GM18505 (cell line): ENCODE data around the gene DACH1.
"Not testable (repeated sequence)": the region's sequence is repeated elsewhere in the genome, so short reads cannot be mapped to it uniquely, and the experiment has no call there.

Experiments used
- ATAC-seq: cut with Tn5 transposase; IDR thresholded peaks from one replicate; pipeline ENCODE4 v1.9.1; 2021; ENCODE audit not compliant: unreplicated experiment
- POLR2A ChIP-seq: IDR thresholded peaks from 4 replicates; pipeline ENCODE4 v1.6.1; 2011; ENCODE audit warnings: borderline replicate concordance; ENCODE audit not compliant: insufficient read depth, insufficient read length; ENCODE audit errors: extremely low read depth

The DACH1 gene

DNA sequence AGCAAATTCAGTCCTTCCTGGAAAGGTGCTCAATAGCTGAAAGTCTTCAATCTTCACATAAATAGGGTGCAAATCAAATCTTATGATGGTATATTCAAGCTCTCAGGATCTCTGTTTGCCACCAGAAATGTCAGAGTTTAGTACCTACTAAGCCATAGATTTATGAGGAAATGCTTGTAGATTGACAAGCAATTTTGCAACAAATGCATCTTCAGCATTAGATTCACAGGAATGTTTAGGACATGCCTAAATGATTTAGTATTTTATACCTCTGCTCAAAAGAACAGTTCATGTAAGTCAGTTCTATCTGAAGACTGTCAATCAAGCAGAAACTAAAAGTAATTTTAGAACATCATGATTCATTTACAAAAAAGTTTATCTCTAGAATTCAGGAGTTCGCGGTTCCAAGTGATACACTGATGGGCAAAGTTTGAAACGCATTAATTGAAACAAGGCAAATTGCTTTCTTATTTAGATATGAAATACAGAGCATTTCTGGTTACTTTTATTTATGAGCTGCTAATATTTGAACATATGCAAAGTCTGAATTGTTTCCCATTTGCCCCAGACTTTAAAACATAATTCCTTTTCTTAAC lies 65.7 kb downstream of the DACH1 start:
- ATAC-seq = no peak
- no peak for TF ChIP-seq POLR2A

- no peak for TF ChIP-seq POLR2A
- no peak for ATAC-seq
These were observed 67.7 kb downstream of the DACH1 start for GRCh38 chr13:71799324-71799723.

DNA sequence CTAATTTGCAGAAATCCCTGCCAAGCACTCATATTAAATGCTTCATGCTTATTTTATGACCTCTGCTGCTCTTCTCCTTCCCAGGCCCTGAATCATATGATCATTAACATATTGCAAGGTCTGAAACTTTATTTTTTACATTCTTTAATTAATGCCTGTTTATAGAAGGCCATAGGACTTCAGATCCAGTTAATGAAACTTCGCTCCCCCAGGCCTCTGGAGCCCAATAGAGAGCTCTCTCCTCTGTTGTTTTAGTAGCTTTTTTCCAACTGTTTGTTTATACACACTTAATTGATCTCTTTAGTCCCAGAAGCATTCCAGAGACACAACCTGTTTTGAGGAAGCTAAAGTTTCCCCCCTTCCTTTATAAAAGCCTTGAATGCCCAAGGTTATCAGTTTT lies 68.3 kb downstream of the DACH1 start:
- no peak for TF ChIP-seq POLR2A
- ATAC-seq = no peak

GRCh38 chr13:71797517-71797916 lies 69.5 kb downstream of the DACH1 start:
- ATAC-seq = no peak
- TF ChIP-seq POLR2A = no peak

DNA sequence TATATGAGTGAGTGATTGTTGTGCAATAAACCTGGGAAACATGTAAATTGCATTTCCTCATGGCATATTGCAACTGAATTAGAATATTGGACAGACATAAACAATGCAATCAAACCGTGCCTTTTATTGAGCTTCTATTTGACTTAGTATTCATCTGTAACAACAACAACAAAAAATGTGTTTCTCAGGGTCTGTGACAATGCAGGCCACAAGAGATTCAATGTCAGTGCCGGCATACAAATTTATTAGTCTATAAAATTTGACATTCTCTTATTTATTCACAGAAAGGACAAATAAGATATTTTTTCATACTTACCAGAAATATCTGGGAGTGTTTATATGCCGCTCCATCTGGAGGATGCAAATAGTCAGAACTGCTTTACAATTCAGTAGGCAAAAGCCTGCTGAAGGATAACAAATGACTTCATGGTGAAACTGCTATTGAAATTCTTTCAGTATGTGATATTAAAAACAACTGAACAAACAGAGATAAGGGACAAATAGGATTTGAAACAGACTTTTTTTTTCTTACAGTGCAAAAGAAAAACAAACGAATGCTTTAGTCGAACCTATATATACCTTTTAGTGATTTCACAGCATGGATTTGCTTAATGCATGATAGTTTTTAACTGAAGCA lies 77.2 kb downstream of the DACH1 start:
- ATAC-seq = no peak
- TF ChIP-seq POLR2A = no peak

DNA sequence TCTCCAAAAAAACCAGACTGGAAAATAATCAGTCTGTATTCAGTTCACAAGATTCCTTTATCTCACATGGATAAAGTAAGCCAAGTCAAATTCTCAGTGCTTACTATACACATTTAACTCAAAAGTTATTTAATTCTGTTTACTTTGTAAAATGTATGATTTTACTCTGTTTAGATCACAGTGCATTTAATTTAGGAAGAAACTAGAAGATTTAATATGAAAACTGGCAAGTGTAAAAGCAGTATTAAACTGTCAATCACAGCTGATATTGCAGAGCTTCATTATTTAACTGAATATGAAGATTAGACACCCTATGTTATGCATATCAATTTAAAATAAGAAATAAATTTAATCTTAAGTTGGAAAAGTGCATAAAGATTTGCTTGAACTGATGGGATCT lies 78.0 kb downstream of the DACH1 start:
- ATAC-seq = no peak
- no peak for TF ChIP-seq POLR2A

DNA sequence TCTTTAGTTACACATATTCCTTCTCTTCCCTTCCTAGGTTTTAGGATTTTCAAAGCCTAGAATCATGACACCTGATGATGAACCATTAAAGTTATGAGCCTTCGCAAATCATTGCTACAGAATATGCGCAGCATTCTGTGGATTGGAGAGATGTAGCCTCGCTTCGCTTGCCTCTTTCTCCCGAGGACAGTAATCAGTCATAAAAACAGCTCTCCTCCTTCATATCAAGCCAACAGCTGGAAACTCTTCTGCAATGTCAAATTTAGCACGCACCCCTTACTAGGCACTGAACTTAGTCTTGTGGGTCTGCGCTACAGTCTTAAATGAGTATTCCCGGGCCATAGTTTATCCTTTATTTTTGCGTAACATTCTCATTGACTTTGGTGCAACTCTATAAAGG lies 79.6 kb downstream of the DACH1 start:
- no peak for TF ChIP-seq POLR2A
- no peak for ATAC-seq

- ATAC-seq = no peak
These were observed 80.1 kb downstream of the DACH1 start for GRCh38 chr13:71786875-71787274.

GRCh38 chr13:71785361-71785760 lies 81.6 kb downstream of the DACH1 start:
- ATAC-seq = no peak
- TF ChIP-seq POLR2A = no peak

More at GRCh38 chr13:71786875-71787274, 80.1 kb downstream of the DACH1 start:
- no peak for TF ChIP-seq POLR2A

DNA sequence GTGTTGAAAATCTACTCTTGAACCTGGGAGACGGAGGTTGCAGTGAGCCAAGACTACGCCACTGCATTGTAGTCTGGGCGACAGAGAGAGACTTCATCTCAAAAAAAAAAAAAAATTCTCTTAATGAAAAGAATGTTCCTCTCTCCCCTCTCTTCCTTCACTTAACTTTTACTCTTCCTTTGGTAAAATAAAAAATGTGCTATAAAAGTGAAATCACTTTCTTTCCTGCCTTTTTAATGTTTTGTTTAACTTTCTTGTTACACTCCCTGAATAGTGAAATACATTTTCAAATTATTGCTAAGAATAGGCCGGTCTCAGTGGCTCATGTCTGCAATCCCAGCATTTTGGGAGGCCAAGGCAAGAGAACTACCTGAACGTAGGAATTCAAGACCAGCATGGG lies 86.5 kb downstream of the DACH1 start:
- no peak for ATAC-seq
- no peak for TF ChIP-seq POLR2A

GRCh38 chr13:71778998-71779397 lies 88.0 kb downstream of the DACH1 start:
- ATAC-seq = not testable (repeated sequence)

DNA sequence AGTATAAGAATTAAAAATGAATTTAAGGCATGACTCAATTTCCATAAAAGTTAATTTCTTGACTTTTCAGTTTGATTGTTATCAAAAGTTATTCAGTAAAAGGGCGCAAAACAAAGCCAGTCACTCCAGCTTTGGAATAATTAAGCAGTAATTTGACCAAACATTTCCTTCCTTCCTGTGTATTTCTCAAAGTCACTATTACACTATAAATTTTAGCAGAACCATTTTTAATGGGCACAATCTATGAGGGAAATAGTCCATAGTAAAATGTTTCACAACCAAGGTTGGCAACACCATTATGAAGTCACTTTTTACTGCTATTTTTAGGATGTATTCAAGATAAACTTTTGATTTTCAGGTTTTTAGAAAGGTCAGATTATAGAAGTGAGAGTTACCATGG lies 91.0 kb downstream of the DACH1 start:
- no peak for ATAC-seq
- no peak for TF ChIP-seq POLR2A

GRCh38 chr13:71774863-71775262 lies 92.1 kb downstream of the DACH1 start:
- TF ChIP-seq POLR2A = no peak
- no peak for ATAC-seq

- TF ChIP-seq POLR2A = no peak
- no peak for ATAC-seq
These were observed 93.5 kb downstream of the DACH1 start for GRCh38 chr13:71773531-71773930.

- TF ChIP-seq POLR2A = no peak
These were observed 94.6 kb downstream of the DACH1 start for GRCh38 chr13:71772361-71772760.

More at GRCh38 chr13:71772361-71772760, 94.6 kb downstream of the DACH1 start:
- ATAC-seq = no peak
